NCI-H1105 treated with DMSO at 0.1 percent for 48 hours (cell line): ENCODE measurements around the gene ACTR8.

Source experiments
- DNase-seq: peaks from one replicate; lab custom pipeline; 2025; lab: John Stamatoyannopoulos, UW

The ACTR8 gene

GRCh38 chr3:53865732-53866499, 16.0 kb downstream of the ACTR8 start:
- no peak for DNase-seq

- no peak for DNase-seq
Observed at GRCh38 chr3:53863145-53863544, 18.8 kb downstream of the ACTR8 start.

GRCh38 chr3:53862241-53862640, 19.7 kb downstream of the ACTR8 start:
- DNase-seq: no peak

GRCh38 chr3:53860196-53860595, 21.8 kb downstream of the ACTR8 start:
- DNase-seq: no peak

- no peak for DNase-seq
Observed at GRCh38 chr3:53859178-53859577, 22.8 kb downstream of the ACTR8 start.

- DNase-seq: no peak
Observed at GRCh38 chr3:53858096-53858741, 23.7 kb downstream of the ACTR8 start.

- no peak for DNase-seq
Observed at GRCh38 chr3:53856964-53857363, 25.0 kb downstream of the ACTR8 start.

- DNase-seq: no peak
Observed at GRCh38 chr3:53850895-53851294, 31.1 kb downstream of the ACTR8 start.

GRCh38 chr3:53849916-53850315, 32.0 kb downstream of the ACTR8 start:
- no peak for DNase-seq

GRCh38 chr3:53846851-53847155, 35.1 kb downstream of the ACTR8 start:
- no peak for DNase-seq

- DNase-seq: peak; percentile 12
Observed at GRCh38 chr3:53846134-53846850, 35.7 kb downstream of the ACTR8 start, which contains the start of the genes CHDH and IL17RB. TSS of gene CHDH (minus strand) at chr3:53846419. CDS start at chr3:53824008, 22,411 bp downstream. TSS of gene IL17RB (plus strand) at chr3:53846568. CDS start at chr3:53846589, 21 bp downstream.

- no peak for DNase-seq
Observed at GRCh38 chr3:53845881-53846133, 36.1 kb downstream of the ACTR8 start.

GRCh38 chr3:53845103-53845880, 36.7 kb downstream of the ACTR8 start:
- DNase-seq: no peak

GRCh38 chr3:53844262-53845102, 37.5 kb downstream of the ACTR8 start:
- DNase-seq: no peak

- no peak for DNase-seq
Observed at GRCh38 chr3:53843195-53844177, 38.5 kb downstream of the ACTR8 start.

- no peak for DNase-seq
Observed at GRCh38 chr3:53842436-53843194, 39.3 kb downstream of the ACTR8 start.

- no peak for DNase-seq
Observed at GRCh38 chr3:53841296-53841695, 40.7 kb downstream of the ACTR8 start.

GRCh38 chr3:53837331-53837730, 44.6 kb downstream of the ACTR8 start:
- no peak for DNase-seq

GRCh38 chr3:53836084-53836872, 45.7 kb downstream of the ACTR8 start:
- no peak for DNase-seq
